Measurements from ENCODE around the gene KYAT1. TPM values are rescaled to one million over a fixed set of nuclear protein-coding genes. Genes with fewer than 3 reads are reported as not detected.

The KYAT1 gene
- total and polyA plus RNA-seq, 8 donors, result 0.58 to 25.7 (median 5.7) TPM

GRCh38 chr9:128892221-128892921 is 10.6 kb upstream of the KYAT1 start:
- Histone ChIP-seq H3K9me3 (no peaks in the 10 kb centered on the region), H3K27ac (peak overlapping the region; percentile 71 to 93 (median 86)), H3K27me3 (no peaks in the 10 kb centered on the region), H3K4me3 (peak overlapping the region; percentile 1 to 28 (median 6)), H3K4me1 (peaks cover 40 to 59% (median 50%) of the 10 kb centered on the region in 4 donors), H3K36me3 (peaks cover 32 to 82% (median 70%) of the 10 kb centered on the region in 4 donors)
- peak; percentile 82 to 95 for DNase-seq
- intact Hi-C loops (cut with DNase I; ENCODE audit: low total_unique reads), result no loop called here
- TF ChIP-seq POLR2AphosphoS5 (IDR thresholded peaks at IDR 0.05) (peak; percentile 32 to 88 (median 71)), POLR2A (IDR thresholded peaks at IDR 0.05) (no peak), EP300 (IDR thresholded peaks at IDR 0.05) (peak; percentile 29)
- WGBS, 5 donors, result 24 to 40% (median 30%) methylated on average over 11 to 17 of the region's 17 CpGs

- no peaks in the 10 kb centered on the region for H3K27me3 ChIP-seq
- intact Hi-C loops (cut with DNase I; ENCODE audit: low total_unique reads), result no loop called here
- no peak for DNase-seq
- 67 to 81% (median 79%) methylated on average over 14 to 15 of the region's 15 CpGs for WGBS, 5 donors
- H3K27ac ChIP-seq, result peak overlapping the region; percentile 65 to 93 (median 86)
- TF ChIP-seq POLR2AphosphoS5 (IDR thresholded peaks at IDR 0.05), result no peak
- peaks cover 25 to 82% (median 70%) of the 10 kb centered on the region in 4 donors for H3K36me3 ChIP-seq
- no peaks in the 10 kb centered on the region for H3K9me3 ChIP-seq
- H3K4me1 ChIP-seq, result peaks cover 44 to 65% (median 54%) of the 10 kb centered on the region in 4 donors
- peak overlapping the region in 2 of 4 donors; percentile 1 to 28 for H3K4me3 ChIP-seq
Measured at GRCh38 chr9:128891321-128892220, 9.8 kb upstream of the KYAT1 start.

DNA sequence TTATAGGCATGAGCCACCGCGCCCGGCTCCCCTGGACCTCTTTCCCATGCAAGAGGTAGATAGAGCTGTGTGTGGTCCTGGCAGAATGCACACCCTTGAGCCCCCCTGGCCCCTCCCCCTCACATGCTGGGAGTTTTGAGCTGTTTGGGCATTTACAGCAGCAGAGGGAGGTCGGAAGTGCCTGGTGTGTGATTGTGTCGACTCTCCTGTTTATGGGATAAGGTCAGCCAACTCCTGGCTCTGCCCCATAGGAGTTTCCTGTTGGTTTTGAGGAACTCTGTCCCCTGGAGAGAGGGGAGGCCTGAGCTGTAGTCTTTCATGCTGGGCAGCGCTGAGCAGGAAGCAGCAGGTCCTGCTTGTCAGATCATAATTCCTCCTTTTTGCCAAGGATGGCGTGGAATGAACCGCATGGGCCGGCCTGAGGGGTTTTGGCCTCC is 6.2 kb upstream of the KYAT1 start:
- intact Hi-C loops (cut with DNase I; ENCODE audit: low total_unique reads), result loop anchor here (5.0 kb wide), 1 partner anchor 39 kb away; no protein-coding TSS in a partner anchor
- DNase-seq, result no peak
- peak overlapping the region in 1 of 4 donors; percentile 16 for H3K4me3 ChIP-seq
- no peaks in the 10 kb centered on the region for H3K27me3 ChIP-seq
- H3K27ac ChIP-seq, result peak overlapping the region in 4 of 5 donors; percentile 3 to 64 (median 54)
- peaks cover 9 to 71% (median 55%) of the 10 kb centered on the region in 4 donors for H3K36me3 ChIP-seq
- peaks cover 71 to 91% (median 81%) of the 10 kb centered on the region in 4 donors for H3K4me1 ChIP-seq
- H3K9me3 ChIP-seq, result no peaks in the 10 kb centered on the region
- 50 to 59% (median 56%) methylated on average over 9 of the region's 9 CpGs for WGBS, 5 donors
- TF ChIP-seq POLR2AphosphoS5 (IDR thresholded peaks at IDR 0.05) (peak in 1 of 3 donors; percentile 7), EP300 (IDR thresholded peaks at IDR 0.05) (no peak)

- TF ChIP-seq CTCF (IDR thresholded peaks at IDR 0.05), result no peak
- no peak for TF ChIP-seq POLR2A (IDR thresholded peaks at IDR 0.05)
- no peak for TF ChIP-seq POLR2AphosphoS5 (IDR thresholded peaks at IDR 0.05)
- TF ChIP-seq EP300 (IDR thresholded peaks at IDR 0.05), result no peak
- 93 to 97% (median 95%) methylated on average over 3 of the region's 3 CpGs for WGBS, 5 donors
- peaks cover 62 to 84% (median 74%) of the 10 kb centered on the region in 4 donors for H3K4me1 ChIP-seq
- no peak for DNase-seq
- H3K27me3 ChIP-seq, result no peaks in the 10 kb centered on the region
- no peaks in the 10 kb centered on the region for H3K9me3 ChIP-seq
- peak overlapping the region in 2 of 5 donors; percentile 67 to 99 for H3K27ac ChIP-seq
- intact Hi-C loops (cut with DNase I; ENCODE audit: low total_unique reads), result loop anchor here (5.0 kb wide), 1 partner anchor 40 kb away; no protein-coding TSS in a partner anchor
- H3K36me3 ChIP-seq, result peaks cover 9 to 67% (median 55%) of the 10 kb centered on the region in 4 donors
- no peak overlapping the region for H3K4me3 ChIP-seq
Measured at GRCh38 chr9:128887049-128887448, 5.3 kb upstream of the KYAT1 start.

- no peaks in the 10 kb centered on the region for H3K27me3 ChIP-seq
- peaks cover 55 to 79% (median 68%) of the 10 kb centered on the region in 4 donors for H3K4me1 ChIP-seq
- 54 to 67% (median 59%) methylated on average over 13 of the region's 13 CpGs for WGBS, 5 donors
- H3K9me3 ChIP-seq, result no peaks in the 10 kb centered on the region
- intact Hi-C loops (cut with DNase I; ENCODE audit: low total_unique reads), result loop anchor here (5.0 kb wide), 1 partner anchor 41 kb away; no protein-coding TSS in a partner anchor
- no peak for DNase-seq
- peak overlapping the region; percentile 5 to 99 (median 67) for H3K27ac ChIP-seq
- H3K36me3 ChIP-seq, result peaks cover 9 to 61% (median 55%) of the 10 kb centered on the region in 4 donors
- H3K4me3 ChIP-seq, result no peak overlapping the region
- TF ChIP-seq CTCF (IDR thresholded peaks at IDR 0.05) (no peak), POLR2A (IDR thresholded peaks at IDR 0.05) (no peak), POLR2AphosphoS5 (IDR thresholded peaks at IDR 0.05) (no peak), EP300 (IDR thresholded peaks at IDR 0.05) (no peak)
Measured at GRCh38 chr9:128886211-128886891, 4.6 kb upstream of the KYAT1 start.
